KG1 (cell line): ENCODE measurements around the gene USP48.
"Not testable (repeated sequence)": the region's sequence is repeated elsewhere in the genome, so short reads cannot be mapped to it uniquely, and the experiment has no call there.

Experiments used
- DNase-seq: peaks from one replicate; lab custom pipeline; 2025; lab: John Stamatoyannopoulos, UW

The USP48 gene

DNA sequence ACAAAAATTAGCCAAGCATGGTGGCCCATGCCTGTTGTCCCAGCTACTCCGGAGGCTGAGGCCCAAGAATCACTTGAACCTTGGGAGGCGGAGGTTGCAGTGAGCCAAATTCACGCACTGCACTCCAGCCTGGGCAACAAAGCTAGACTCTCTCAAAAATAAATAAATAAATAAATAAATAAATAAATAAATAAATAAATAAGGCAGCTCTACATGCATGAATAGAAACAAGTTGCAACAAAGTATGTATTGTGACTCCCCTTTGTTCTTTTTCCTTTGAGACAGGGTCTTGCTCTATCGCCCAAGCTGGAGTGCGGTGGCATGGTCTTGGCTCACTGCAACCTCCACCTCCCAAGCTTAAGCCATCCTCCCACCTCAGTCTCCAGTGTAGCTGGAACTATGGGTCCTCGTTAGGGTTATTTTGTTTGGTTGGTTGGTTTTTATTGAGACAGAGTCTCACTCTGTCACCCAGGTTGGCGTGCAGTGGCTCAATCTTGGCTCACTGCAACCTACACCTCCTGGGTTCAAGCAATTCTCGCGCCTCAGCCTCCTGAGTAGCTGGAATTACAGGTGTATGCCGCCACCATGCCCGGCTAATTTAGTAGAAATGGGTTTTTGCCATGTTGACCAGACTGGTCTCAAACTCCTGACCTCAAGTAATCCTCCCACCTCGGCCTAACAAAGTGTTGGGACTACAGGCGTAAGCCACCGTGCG, 8.0 kb downstream of the USP48 start:
- no peak for DNase-seq

DNA sequence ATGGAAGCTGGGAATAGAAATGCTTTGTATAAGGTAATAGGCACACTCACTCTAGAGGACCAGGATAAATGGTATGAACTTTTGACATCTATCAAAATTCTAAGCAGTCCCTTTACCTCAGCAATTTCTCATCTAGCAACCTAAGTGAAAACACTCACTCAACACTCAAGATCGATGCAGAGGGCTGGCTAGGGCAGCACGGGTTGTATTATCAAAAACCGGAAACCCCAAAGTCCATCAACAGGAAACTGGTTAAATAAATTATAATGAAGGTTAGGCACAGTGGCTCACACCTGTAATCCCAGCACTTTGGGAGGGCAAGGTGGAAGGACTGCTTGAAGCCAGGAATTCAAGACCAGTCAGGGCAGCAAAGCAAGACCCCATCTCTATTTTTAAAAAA, 9.4 kb downstream of the USP48 start:
- DNase-seq = no peak

DNA sequence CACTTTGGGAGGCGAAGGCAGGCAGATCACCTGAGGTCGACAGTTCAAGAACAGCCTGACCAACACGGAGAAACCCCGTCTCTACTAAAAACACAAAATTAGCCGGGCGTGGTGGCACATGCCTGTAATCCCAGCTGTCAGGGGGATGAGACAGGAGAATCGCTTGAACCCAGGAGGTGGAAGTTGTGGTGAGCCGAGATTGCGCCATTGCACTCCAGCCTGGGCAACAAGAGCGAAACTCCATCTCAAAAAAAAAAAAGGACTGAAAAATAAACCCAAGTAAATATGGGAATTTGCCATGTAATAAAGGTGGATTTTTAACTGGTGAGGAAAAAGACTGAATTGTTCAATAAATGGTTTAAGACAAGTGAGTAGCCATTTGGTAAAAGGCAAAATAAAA, 11.3 kb downstream of the USP48 start:
- DNase-seq = not testable (repeated sequence)

DNA sequence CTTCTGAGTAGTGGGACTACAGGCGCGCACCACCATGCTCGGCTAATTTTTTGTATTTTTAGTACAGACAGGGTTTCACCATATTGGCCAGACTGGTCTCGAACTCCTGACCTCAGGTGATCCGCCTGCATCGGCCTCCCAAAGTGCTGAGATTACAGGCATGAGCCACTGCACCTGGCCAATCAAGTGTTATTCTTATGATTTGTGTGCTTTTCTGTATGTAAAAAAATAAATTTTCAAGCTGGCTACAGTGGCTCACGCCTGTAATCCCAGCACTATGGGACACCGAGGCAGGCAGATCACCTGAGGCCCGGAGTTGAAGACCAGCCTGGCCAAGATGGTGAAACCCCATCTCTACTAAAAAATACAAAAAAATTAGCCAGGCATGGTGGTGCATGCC, 12.3 kb downstream of the USP48 start:
- DNase-seq = not testable (repeated sequence)

DNA sequence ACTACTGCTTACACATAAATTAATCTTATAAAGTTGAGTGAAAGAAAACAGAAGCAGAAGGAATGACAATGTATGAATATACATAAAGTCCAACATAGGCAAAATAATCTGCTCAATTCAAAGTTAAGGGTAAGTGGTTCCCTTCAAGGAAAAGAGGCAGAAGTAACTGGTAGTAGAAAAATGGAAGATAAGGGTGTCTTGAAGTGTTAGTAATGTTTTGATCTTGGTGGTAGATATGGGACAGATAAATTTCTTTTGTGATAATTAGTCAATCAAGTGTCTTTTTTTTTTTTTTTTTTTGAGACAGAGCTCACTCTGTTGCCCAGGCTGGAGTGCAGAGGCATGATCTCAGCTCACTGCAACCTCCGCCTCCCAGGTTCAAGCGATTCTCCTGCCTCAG, 12.7 kb downstream of the USP48 start:
- no peak for DNase-seq

DNA sequence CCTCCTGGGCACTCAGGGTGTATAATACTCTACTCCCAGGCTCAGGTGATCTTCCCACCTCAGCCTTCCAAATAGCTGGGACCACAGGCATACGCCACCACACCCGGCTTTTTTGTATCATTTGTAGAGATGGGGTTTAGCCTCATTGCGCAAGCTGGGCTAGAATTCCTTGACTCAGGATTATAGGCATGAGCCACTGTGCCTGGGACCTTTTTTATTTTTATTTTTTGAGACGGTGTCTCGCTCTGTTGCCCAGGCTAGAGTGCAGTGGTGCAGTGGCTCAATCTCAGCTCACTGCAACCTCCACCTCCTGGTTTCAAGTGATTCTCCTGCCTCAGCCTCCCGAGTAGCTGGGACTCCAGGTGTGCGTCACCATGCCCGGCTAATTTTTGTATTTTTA, 15.8 kb downstream of the USP48 start:
- DNase-seq = not testable (repeated sequence)

DNA sequence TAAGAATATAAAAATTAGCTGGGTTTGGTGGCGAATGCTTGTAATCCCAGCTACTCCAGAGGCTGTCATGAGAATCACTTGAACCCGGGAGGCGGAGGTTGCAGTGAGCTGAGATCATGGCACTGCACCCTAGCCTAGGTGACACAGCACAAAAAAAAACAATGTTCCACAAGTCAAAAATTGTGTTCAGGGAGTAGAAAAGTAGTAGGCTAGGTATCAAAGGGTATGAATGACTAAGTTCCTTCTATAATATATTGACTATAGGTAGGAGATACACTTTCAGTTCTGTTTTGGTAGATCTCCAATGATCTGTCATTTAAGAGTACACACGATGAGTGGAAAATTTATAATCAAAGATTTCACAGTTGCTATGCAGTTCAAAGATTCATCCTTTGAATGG, 16.7 kb downstream of the USP48 start:
- no peak for DNase-seq

DNA sequence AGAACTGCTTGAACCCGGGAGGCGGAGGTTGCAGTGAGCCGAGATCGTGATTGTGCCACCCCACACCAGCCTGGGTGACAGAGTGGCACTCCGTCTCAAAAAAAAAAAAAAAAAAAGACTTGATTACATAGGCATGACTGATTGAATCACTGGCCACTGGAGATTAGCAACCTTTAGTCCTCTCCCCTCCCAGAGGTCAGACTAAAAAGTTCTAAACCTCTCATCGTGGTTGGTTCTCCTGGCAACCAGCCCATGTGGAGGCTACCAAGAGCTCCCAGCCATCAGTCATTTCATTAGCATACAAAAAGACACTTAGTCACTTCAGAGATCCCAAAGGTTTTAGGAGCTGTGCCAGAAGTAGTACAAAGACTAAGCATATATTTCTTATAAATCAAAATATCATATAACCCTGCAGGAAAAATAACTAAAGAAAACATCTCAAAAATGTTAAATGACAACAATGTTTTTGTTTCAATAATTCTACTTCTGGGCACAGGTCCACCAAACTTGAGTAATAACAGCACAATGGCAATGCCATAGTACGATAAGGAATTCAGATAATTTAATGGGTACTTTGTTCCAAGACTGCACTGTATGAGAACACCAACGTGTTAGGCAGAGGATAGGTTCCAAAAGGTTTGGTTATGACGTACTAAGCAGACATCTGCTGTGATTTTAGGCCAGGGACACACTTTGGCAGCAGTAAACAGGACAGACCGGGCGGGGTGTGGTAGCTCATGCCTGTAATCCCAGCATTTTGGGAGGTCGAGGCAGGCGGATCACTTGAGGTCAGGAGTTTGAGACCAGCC, 18.1 kb downstream of the USP48 start:
- DNase-seq = no peak

DNA sequence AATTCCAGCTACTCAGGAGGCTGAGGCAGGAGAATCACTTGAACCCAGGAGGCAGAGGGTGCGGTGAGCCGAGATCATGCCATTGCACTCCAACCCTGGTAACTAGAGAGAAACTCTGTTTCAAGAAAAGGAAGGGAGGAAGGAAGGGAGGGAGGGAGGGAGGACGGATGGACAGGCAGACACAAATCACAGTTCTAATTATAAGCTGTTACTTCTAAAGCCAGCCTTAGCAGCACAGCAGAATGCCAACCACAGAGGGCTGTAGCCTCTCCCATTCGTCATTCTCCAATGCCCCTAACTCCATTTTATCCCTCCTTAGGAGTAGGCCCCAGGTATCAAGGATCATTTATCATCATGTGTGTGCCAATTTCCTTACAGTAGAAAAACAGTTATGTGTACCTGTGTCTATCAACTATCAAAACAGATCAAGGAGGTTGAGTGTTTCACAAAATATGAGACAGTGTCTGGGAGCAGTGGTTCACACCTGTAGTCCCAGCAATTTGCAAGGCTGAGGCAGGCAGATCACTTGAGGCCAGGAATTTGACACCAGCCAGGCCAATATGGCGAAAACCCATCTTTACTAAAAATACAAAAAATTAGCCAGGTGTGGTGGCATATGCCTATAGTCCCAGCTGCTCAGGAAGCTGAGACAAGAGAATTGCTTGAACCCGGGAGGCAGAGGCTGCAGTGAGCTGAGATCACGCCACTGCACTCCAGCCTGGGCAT, 19.1 kb downstream of the USP48 start:
- DNase-seq = no peak

DNA sequence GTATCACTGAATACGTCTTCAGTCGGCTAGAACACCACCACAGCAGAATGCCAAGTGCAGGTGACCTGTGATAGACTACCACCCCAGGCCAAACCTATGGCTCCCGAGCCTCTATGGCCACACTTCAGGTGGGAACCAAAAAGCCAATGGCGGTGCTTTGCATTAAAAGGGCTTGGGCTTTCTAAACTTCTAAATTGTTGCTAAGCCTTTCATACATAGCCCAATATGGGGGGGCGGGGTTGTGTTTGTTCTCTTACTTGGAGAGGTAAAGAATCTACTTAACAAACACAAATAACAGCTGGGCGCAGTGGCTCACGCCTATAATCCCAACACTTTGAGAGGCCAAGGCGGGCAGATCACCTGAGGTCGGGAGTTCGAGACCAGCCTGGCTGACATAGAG, 19.7 kb downstream of the USP48 start:
- DNase-seq = no peak

DNA sequence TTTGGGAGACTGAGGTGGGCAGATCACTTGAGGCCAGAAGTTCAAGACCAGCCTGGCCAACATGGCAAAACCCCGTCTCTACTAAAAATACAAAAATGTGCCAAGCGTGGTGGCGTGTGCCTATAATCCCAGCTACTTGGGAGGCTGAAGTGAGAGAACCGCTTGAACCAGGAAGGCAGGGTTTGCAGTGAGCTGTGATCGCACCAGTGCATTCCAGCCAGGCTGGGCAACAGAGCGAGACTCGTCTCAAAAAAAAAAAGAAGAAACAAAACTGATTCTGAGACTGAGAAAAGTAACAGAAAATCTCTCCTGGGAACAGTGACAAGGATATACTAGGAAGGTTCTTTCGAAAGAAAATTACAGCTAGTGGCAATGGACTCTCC, 20.9 kb downstream of the USP48 start:
- DNase-seq = no peak

DNA sequence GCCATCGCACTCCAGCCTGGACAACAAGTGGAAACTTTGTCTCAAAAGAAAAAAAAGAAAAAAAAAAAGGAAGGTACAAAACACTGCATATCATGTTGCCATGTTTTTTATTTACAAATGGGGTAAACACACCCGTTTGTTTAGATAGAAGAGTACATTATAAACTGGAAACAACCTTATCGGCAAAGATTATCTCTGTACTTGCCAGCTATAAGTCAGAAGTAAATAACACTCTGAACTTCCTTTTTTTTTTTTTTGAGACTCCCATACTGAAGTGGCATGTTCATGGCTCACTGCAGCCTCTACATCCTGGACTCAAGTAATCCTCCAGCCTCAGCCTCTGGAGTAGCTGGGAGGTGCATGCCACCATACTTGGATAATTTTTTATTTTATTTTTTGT, 21.9 kb downstream of the USP48 start:
- DNase-seq = no peak

DNA sequence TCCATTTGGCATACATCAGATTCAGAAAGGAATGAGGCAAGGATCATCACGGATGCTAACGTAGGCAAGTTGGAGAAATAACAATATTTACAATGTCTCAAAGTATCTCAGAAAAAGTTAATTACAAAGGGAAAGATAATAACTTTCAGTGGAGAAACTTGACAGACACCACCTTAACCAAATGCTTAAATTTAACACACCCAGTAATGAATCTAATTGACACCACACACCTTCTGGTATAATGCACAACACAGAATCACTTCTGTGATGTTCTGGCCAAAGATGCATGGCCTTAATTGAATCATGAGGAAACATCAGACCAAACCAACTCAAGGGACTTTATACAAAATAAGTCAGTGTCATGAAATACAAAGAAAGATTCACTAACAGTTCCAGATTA, 23.1 kb downstream of the USP48 start:
- no peak for DNase-seq

DNA sequence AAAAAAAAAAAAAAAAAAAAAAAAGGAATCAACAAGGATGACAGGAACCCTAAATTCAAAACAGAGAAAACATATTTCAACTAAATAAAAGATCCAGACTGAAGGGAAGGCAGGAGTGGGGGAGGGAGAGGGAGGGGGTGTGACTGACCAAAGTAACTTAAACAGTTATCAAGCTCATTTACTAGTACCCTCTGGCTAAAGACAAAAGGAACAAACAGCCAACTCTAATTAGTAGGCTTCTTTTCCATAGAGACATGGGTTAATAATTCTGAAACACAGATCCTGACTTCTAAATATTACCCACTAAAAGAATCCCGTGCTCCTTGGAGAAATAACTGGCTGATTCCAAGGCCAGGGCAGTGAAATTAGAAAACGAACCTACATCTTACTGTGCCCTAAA, 23.8 kb downstream of the USP48 start:
- no peak for DNase-seq

DNA sequence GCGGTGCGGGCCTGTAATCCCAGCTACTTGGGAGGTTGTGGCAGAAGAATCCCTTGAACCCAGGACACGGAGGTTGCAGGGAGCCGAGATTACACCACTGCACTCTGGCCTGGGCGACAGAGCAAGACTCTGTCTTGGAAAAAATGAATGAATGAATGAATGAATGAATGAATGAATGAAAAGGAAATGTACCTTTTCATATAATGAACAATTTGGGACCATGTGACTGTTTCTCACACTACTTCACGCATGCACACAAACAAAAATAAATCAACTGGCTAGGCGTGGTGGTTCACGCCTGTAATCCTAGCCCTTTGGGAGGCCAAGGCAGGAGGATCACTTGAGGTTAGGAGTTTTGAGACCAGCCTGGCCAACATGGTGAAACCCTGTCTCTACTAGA, 24.3 kb downstream of the USP48 start:
- DNase-seq = no peak

DNA sequence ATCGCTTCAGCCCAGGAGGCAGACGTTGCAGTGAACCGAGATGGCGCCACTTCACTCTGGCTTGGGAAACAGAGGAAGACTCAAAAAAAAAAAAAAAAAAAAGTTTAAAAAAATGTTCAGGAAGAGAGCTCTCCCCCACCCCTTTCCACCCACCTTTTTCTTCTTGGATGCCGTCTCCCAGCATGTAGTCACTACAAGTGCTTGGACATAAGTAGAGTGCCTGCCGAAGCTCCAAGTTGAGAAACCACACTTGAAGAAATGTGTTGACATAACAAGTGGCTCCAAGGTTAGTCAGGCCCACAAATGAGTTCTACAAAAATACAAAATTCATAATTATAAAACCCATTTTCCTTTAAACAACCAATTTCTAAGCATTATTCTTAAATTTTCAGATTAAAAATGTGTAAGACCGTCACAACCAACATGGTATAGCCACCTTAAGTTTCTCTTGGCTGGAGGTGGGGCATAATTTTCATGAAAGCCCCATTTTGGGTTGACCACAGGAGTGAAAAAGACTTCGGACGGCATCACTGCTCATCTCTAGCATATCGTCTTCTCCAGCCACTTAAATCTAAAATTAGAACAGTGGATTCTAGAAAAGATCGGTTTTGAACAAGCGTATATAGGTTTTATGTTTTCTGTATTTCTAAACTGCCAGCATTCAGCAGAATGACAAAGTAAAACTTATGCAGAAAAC, 26.4 kb downstream of the USP48 start:
- DNase-seq = no peak

DNA sequence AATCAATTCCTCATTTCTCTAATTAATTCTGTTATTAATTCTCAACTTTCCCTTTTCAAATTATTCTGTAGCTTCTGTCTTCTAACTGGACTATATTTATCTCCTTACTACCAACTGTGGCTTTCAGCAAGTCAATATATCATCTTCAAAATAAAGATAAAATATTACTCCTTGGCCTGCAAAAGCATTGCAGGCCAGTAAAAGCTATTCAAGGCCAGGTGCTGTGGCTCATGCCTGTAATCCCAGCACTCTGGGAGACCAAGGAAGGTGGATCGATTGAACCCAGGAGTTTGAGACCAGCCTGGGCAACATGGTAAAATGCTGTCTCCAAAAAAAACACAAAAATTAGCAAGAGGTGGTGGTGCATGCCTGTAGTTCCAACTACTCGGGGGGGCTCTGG, 27.9 kb downstream of the USP48 start:
- DNase-seq = no peak

DNA sequence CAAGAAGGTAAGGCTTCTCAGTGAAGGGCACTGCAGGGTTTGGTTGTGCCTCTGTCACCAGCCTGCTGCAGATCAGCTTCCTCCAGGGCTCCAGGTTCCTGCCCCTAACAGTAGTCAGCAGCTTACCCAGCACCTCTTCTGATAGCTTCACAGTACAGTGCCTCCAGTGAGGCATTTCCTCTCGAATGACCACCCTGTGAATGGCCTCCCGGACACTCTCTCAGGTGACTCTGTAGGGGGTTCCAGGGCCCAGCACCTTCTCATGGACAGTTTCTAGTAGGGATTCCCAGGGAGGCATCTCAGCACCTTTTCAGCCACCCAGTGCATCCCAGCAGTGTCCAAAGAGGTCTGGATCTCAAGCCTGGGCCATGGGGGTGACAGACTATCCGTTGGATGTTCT, 28.4 kb downstream of the USP48 start:
- DNase-seq = no peak

DNA sequence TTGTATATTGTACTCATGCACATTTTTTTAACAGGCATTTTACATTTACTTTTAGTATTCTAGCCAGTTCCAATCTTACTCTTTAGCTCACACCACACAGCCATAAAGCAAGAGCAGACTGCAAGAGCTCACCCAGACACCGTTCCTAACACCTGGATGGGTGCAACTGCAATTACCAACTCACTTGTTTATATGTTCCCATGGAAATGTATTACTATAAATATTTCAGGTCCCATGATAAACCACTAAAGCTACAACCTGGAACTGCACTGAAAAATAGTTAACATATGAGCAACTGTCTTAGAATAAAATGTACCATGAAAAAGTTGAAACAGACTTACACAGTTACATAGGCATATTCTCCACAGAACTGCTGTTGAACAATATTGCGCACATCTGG, 30.8 kb downstream of the USP48 start:
- DNase-seq = no peak

DNA sequence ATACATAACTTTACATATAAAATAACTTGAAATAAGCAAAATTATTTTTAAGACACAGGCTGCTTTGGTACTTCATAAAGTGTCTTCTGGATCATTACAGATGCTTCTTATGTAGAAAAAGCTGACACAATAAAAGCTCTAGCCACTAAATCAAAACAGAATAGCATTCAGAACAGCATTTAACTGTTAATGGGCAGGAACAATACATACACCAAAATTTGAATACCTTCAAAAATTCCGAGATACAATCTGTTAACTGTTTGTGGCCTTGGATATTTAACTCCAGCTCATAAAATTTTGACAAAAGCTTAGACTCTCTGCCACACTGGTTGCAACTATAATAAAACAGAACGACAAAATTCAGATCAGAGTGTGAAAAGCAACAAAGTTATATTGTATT, 31.7 kb downstream of the USP48 start:
- no peak for DNase-seq

DNA sequence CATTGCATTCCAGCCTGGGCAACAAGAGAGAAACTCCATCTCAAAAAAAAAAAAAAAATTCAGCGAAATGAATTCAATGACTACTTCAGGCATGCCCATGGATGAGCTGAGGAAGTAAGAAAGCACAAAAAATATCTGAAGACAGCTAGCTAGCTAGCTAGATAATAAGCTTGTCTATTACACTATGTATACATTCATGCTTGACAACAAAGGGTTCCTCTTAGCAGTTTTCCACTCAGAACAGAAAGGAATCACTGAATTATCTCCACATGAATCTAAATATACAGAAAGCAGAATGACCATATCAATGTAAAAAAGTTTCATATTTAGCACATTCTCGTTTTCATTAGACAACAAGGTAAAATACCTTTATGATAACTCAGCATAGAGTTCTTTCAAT, 32.1 kb downstream of the USP48 start:
- no peak for DNase-seq

DNA sequence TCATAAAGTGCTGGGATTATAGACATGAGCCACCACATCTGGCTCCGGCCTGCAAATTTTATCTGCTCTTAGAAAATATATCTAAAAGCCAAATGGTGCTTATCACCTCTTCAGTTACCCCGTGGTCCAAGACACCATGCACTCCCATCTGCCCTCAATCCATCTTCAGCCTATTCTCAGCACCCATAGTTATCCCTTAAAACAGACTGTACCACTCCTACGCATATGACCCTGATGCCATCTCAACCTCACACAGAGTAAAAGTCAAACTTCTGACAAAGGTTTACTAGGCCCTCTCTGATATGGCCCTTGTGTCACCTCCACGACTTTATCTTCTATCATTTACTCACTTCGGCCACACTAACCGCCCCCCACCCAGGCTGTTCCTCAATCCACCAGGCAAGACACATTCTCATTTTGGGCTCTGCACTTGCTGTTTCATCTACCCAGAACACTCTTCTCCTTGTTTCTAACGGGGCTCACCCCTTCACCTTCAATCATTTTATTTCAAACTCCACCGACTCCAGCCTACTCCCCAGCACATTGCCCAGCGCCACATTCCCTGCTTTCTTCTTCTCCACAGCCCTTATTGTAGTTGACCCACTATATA, 33.0 kb downstream of the USP48 start:
- no peak for DNase-seq
